Measurements from ENCODE around the gene SYNE3.

Gene SYNE3

GRCh38 chr14:95475540-95476240 lies 40.8 kb downstream of the SYNE3 start:
- DNase-seq (ENCODE audit: low read depth in 1 of 2, low spot score in 1 of 2), result no peak
- Histone ChIP-seq H3K4me3 (replicated peaks; ENCODE audit: insufficient read depth, low read length) (no peak overlapping the region), H3K27ac (replicated peaks) (no peak overlapping the region), H3K27me3 (ENCODE audit: insufficient read depth, poor library complexity, severe bottlenecking) (no peaks in the 10 kb centered on the region)
- no peak for TF ChIP-seq CTCF (IDR thresholded peaks at IDR 0.05; ENCODE audit: insufficient read depth, low read length)
- no peak for TF ChIP-seq SPI1 (IDR thresholded peaks at IDR 0.05; ENCODE audit: borderline replicate concordance, low read depth)
- no peak for TF ChIP-seq REST (IDR thresholded peaks at IDR 0.05; ENCODE audit: insufficient replicate concordance, low read depth)
- no peak for TF ChIP-seq GABPA (IDR thresholded peaks at IDR 0.05; ENCODE audit: low read depth)
- TF ChIP-seq POLR2AphosphoS5 (IDR thresholded peaks at IDR 0.05; ENCODE audit: low read depth), result no peak

- no peak for DNase-seq (ENCODE audit: low read depth in 1 of 2, low spot score in 1 of 2)
- TF ChIP-seq POLR2AphosphoS5 (IDR thresholded peaks at IDR 0.05; ENCODE audit: low read depth) (no peak), SPI1 (IDR thresholded peaks at IDR 0.05; ENCODE audit: borderline replicate concordance, low read depth) (no peak), CTCF (IDR thresholded peaks at IDR 0.05; ENCODE audit: insufficient read depth, low read length) (no peak), GABPA (IDR thresholded peaks at IDR 0.05; ENCODE audit: low read depth) (no peak), REST (IDR thresholded peaks at IDR 0.05; ENCODE audit: insufficient replicate concordance, low read depth) (no peak)
- Histone ChIP-seq H3K27me3 (ENCODE audit: insufficient read depth, poor library complexity, severe bottlenecking) (no peaks in the 10 kb centered on the region), H3K27ac (replicated peaks) (no peak overlapping the region), H3K4me3 (replicated peaks; ENCODE audit: insufficient read depth, low read length) (no peak overlapping the region)
Observed at GRCh38 chr14:95474941-95475340, 41.5 kb downstream of the SYNE3 start.

- Histone ChIP-seq H3K4me3 (replicated peaks; ENCODE audit: insufficient read depth, low read length) (no peak overlapping the region), H3K27me3 (ENCODE audit: insufficient read depth, poor library complexity, severe bottlenecking) (no peaks in the 10 kb centered on the region), H3K27ac (replicated peaks) (no peak overlapping the region)
- DNase-seq (ENCODE audit: low read depth in 1 of 2, low spot score in 1 of 2), result no peak
- TF ChIP-seq REST (IDR thresholded peaks at IDR 0.05; ENCODE audit: insufficient replicate concordance, low read depth) (no peak), POLR2AphosphoS5 (IDR thresholded peaks at IDR 0.05; ENCODE audit: low read depth) (no peak), SPI1 (IDR thresholded peaks at IDR 0.05; ENCODE audit: borderline replicate concordance, low read depth) (no peak), CTCF (IDR thresholded peaks at IDR 0.05; ENCODE audit: insufficient read depth, low read length) (no peak), GABPA (IDR thresholded peaks at IDR 0.05; ENCODE audit: low read depth) (no peak)
Observed at GRCh38 chr14:95474486-95474885, 42.0 kb downstream of the SYNE3 start.

Data from HL-60 (cell line).